GM18502 (cell line): ENCODE measurements around the gene PTPRN2.

ENCODE experiments used
- ATAC-seq: cut with Tn5 transposase; IDR thresholded peaks from one replicate; pipeline ENCODE4 v1.9.1; 2021; ENCODE audit warnings: mild to moderate bottlenecking; ENCODE audit not compliant: unreplicated experiment, poor library complexity

The PTPRN2 gene

DNA sequence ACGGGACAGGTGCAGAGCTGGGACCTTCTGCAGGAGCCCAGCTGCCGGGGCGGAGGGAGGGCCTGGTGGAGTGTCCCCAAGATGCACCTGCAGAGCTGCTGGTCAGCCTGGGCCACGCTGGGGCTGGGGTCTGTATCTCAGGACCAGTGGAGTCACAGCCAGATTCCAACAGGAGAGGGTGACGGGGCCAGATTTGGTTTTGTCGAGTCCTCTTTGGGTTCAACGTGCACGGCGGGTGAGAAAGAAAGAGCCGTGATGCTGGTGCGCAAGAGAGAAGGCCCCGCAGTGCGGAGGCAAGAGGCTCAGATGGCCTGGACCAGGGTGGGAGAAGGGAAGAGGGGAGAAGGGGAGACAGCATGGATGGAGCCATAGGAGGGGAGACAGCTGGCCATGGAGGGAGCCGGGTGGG is 462.9 kb downstream of the PTPRN2 start:
- ATAC-seq, result no peak

DNA sequence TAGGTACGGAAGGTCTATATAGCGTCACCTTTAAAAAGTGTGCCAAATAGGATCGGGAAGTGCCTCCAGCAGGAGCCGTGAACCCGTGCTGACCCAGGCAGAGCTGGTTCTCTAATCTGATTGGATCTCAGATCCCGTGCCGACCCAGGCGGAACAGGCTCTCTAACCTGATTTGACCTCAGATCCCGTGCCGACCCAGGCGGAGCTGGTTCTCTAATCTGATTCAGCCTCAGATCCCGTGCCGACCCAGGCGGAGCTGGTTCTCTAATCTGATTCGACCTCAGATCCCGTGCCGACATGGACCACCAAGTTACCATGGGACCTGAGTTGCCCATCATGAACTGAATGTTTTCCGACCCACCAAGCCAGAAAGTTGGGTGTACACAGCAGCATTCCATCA is 463.9 kb downstream of the PTPRN2 start:
- no peak for ATAC-seq

DNA sequence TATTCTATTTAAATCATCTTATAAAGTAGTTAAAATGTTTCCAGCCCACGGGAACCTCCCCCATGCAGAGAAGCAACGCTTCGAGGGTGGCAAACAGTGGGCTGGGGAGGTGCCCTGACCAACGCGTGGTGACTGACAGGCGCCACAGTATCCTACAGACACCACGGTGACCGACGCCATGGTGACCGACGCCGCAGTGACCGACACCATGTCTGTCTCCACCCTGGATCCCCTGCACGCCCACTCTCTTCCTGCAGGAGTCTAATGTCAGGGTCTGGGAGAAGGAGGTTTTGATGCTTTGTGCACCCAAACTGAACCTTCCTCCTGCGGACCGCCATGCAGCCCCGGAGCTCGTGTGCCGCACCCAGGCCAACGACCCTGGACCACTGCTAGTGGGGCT is 464.4 kb downstream of the PTPRN2 start:
- ATAC-seq, result no peak

DNA sequence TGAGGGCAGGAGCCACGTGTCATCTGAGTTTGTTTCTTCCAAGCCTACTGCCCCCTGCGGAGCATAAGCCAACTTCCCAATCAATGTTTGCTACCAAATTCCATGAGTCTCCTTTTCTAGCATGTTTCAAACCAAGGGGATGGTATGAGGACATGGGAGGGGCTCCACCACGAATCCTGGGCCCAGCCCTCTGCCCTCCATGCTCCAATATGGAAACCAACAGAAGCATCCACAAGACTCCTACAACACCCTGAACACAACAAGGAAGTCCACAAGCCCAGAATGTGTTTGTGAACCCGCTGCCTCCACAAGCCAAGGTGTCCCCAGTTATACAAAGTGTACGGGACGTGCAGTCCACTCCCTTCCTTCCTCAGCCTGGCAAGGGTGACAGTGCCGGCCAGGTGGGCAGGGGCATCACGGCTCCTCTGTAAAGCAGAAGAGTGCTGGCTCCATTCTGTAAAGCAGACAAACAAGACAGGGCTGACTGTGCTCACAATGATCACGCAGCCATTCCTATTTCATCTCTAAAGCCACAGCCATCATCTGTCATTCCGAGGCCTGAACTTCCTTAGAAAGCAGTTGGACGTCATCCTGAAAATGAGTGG is 466.1 kb downstream of the PTPRN2 start:
- no peak for ATAC-seq

DNA sequence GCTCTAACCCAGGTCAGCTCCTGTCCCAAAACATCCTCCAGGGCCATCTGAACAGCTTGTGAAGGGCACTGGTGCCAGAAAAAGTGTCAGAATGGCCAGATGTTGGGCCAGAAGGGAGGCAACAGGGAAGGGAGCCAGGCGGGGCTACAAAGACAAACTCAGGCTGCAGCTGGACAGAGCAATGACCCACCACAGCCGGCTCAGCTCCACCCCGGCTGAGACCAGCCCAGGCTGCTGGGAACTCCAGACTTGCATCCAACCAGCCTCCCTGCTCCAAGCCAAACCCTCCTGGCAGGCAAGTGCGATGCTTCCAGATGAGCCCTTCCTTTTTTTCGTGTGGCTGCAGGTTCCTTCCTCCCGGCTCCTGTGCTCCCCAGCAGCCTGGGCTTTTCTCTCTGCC is 466.9 kb downstream of the PTPRN2 start:
- ATAC-seq, result no peak

DNA sequence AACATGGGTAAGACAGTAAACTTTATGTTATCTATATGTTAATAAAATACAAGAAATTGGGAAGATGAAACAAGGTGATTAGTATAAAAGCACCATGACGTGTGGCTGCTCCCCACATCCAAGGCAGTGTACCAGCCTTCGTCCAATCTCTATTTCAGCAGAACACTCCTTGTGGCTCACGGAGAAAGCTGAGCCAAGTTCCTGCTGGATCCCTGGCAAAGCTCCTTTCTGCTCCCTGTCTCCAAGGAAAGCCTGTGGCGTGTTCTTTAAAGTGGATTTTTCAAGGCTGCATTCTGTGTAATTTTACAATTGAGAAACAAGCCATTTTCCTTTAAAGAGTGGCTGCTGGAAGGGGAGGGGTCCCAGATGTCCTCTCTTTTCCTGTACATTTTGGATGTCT is 467.3 kb downstream of the PTPRN2 start:
- ATAC-seq, result no peak

DNA sequence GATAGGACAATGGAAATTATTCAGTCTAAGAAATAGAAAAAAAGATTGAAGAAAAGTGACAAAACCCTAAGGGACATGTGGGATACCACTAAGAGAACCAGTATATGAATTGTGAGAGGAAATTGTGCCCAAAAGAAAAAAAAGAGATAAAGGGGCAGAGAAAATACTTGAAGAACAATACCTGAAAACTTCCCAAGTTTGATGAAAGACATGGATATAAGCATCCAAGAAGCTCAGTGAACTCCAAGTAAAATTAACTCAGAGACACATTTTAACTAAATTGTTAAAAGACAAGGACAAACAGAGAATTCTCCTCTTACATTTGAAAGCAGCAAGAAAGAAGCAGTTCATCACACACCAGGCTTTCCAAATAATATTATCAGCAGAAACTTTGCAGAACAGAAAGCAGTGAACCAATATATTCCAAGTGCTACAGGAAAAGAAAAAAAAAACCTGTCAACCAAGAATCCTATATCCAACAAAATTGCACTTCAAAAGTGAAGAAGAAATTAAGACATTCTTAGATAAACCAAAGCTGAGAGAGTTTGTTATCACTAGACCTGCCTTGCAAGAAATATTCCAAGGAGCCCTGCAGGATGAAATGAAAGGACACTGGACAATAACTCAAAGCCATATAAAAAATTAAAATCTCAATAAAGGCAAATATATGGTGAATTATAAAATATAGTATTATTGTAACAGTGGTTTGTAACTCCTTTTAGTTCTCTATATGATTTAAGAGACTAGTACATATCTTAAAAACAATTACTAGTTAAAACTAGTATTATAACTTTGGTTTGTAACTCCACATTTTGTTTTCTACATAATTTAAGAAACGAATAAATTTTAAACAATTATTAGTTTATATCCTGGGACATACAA is 470.0 kb downstream of the PTPRN2 start:
- no peak for ATAC-seq

DNA sequence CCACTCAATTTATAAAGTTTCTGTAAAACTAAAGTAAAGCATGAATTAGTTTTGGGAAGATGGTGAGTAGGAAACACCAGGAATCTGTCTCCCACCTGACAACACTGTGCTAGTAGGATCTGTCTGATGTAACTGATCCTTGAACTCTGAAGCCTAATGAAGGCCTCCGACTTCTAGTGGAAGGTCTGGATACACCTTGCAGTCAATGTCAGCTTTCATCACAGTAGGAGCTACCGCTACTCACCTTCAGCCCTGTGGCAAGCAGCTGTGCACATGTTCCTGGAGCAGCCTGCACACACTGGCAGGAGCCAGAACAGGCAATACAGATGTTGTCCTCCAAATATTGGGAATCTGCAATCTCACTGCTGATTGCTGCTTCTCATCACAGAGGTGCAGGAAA is 471.4 kb downstream of the PTPRN2 start:
- no peak for ATAC-seq

DNA sequence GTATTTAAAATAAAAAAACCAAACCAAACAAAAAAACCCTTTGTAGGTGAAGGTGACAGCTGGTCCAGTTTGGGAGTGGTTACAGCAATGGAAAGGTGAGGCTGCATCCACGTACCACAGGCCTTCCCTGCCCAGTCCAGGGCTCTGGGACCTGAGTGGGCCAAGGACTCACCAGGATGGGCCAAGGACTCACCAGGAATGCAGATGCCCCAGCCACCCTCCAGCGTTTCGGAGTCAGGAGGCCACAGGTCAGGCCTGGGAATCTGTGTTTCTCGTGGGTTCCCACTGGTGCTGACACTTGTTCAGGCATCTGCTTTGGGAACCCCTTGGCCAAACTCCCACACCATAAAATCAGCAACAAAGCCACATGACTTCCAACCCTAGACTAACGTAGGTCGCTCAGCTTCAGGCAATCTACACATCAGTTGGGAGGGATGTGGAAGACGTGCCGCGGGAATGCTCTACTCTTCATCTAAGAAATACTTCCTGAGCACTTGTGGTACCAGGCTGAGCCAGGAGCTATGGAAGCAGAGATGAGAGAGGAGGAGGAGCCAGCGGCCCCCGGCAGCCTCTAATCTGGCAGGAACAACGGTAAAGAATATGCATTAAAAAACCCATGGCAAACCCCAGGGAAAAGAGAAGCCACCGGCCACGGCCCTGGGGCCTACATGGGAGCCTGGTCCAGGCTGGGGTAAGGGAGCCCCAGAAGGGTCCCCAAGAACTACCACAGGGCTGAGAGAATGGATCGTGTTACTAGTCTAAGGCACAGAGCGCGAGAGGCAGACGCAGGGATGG is 473.4 kb downstream of the PTPRN2 start:
- no peak for ATAC-seq

DNA sequence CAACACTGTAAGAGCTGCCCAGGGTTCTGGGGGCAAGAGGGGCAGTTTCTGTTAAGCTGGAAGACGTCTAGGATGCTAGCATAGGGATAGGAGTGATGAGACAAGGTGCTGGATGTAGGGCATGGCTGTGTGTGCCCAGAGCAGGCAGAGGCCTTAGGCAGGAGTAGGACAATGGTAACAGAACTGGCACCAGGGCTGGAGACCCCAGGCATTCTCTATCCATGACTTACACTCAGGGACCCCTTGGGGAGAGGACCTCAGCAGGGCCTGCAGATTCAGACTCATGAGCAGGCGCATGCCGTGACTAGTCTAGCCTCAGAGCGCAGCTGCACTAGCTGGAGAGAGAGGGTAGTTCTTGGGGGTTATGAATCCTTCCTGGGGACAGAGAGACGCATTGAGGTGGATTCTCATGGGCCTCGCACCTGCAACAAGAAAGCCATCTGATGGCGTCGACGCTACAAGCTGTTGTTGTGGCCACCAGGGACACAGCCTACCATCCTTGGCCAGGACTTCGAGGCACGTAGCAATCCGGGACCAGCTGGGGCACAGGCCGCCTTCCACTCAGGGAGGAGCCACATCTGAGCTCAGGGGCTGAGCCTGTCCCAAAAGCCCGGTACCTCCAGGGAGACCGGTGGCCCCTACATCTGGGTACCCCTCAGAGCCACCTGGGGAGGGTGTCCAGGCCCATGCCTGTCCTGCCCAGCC is 474.1 kb downstream of the PTPRN2 start:
- ATAC-seq, result no peak

DNA sequence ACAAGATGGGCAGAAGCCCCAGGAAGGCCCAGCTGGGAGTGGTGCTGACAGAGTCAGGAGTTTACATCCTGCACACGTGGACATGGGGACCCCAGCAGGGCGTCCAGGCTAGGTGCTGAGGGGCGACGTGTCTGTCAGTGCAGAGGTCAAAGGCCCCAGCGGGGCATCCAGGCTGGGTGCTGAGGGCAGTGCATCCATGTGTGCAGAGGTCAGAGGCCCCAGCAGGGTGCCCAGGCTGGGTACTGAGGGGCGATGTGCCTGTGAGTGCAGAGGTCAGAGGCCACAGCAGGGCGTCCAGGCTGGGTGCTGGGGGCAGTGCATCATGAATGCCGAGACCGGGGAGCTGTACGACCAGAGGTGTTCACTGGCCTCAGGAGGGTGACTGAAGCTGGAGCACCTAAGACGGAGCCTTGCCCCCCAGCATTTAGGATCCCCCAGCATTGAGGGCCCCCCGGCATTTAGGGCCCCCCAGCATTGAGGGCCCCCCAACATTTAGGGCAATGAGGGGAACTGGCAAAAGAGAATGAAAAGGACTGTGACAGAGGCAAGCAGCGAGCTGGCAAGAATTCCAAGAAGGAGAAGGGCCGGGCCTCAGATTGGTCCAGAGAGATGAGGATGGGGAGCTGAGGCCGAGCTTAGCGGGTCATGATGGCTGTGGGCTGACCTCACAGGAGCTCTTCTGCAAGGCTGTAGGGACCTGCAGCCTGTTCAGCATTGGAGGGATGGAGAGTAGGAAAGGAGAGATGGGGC is 474.9 kb downstream of the PTPRN2 start:
- ATAC-seq, result no peak

DNA sequence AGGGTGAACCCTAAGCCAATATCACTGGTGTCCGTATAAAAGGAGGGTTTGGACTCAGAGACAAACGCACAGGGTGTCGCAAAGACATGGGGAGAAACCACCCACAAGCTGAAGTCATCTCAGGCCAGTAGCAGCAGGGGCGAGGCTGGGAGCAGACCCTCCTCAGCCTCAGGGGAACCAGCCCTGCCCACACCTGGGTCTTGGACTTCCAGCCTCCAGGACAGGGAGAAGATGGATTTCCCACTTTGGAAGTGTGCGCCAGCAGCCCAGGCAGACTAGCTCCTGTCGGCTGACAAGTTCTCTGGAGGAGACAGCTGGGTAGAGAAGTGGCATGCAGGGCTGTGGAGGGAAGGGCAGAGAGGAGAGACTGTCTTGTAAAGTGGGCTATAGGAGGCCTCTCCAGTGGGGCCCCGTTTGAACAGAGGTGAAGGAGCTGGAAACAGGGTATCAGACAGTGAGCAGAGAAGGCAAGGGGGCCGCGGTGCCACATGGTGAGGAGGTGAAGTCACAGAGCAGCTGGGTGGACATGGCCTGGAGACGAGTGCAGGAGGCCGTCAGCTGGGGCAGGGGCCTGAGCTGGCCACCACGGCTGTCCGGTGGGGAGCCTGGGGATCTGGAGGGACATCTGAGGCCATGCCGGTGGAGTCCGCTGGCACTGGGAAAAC is 475.6 kb downstream of the PTPRN2 start:
- ATAC-seq, result no peak

DNA sequence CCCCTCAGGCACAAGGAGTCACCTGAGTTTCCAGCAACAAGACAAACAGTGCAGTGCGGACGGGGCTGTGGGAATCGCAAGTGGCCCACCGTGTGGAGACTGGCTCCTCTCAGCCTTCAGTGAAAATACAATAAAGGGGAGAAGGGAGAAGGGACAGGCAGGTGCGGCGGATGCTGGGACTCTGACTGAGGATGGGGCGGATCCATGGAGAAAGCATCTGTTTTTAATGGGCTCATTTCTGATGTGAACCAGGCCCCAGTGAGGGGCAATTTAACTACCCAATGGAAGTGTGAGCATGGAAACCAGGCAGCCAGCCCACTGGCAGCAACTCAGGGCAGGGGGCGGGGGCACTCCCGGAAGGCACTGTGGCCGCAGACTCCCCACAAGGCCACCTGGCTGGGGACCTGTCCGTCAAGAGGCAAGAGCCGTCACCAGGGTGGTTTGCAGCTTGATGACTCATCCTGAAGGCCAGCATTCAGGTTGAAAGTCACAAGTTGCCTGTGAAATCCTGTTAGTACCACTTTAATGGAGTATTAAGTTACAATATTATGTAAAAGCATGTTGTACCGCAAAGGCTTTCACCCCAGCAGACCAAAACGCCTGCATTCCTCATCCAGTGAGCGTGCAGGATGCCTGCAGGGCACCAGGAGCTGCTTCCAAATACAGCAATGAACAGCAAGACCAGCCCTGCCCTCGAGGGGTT is 476.4 kb downstream of the PTPRN2 start:
- no peak for ATAC-seq

DNA sequence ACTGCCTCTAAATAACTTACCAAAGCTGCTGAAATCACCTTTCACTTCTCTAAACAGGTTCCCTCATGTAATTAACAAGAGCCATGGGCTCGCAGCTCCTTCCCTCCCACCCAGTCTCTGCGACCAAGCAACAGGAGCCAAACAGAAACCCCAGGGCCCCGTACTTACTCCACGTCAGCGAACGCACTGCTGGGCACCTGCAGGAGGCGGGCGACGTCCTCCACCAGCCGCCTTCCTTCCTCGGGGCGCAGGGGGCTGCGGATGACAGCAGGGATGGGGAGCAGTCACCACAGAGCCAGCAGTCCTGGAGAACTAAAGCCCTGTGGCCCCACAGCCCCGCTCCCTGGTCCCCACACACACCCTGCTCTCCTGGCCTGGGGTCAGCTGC is 477.0 kb downstream of the PTPRN2 start:
- no peak for ATAC-seq

DNA sequence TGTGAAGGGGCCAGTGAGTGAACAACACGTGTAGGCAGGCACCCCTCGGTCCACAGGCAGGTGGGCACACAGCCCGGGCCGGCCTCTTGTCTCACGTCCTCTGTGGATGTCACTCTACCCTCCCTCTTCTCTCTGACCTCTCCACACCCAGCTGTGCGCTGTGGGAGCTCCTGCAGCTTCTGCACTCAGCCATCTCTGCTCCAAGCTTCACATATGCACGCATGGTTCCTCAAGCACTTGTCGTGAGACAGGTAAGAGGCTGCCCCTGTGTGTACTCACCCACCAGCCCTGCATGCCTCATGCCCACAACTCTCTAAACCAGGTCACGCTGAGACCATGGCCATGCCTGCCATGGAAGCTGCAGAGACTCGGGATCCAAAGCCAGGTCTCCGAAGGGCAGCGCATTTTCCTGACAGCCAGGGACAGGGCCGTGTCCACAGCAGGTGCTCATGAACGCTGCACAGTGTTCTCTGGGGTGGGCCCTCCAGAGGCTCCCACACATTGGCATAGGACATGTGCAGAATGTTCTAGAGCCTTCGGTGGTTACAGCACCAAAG is 477.5 kb downstream of the PTPRN2 start:
- ATAC-seq, result no peak

DNA sequence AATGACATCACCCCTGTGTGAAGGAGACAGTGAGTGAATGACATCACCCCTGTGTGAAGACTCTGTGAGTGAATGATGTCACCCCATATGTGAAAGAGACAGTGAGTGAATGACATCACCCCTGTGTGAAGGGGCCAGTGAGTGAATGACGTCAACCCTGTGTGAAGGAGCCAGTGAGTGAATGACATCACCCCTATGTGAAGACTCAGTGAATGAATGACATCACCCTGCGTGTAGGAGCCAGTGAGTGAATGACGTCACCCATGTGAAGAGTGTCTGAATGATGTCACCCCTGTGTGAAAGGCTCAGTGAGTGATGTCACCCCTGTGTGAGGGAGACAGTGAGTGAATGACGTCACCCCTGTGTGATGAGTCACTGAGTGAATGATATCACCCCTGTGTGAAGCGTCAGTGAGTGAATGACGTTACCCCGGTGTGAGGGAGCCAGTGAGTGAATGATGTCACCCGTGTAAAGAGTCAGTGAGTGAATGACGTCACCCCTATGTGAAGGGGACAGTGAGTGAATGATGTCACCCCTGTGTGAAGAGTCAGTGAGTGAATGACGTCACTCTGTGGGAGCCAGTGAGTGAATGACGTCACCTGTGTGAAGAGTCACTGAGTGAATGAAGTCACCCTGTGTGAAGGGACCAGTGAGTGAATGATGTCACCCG is 478.1 kb downstream of the PTPRN2 start:
- ATAC-seq, result no peak

DNA sequence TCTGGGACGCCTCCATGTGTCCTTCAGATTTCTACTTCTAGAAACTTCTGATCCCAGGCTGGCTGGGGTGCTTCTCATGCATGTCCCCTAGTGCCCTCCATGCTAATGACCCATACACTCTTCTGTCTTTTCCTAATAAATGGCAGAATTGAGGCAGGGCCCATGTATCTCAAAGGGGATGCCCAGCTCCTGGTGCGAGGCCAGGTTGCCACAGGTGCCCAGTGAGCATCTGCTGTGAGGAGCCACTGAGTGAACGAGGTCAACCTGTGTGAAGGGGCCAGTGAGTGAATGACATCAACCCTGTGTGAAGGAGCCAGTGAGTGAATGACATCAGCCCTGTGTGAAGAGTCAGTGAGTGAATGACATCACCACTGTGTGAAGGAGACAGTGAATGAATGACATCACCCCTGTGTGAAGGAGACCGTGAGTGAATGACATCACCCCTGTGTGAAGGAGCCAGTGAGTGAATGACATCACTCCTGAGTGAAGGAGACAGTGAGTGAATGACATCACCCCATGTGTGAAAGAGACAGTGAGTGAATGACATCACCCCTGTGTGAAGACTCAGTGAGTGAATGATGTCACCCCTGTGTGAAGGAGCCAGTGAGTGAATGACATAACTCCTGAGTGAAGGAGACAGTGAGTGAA is 478.9 kb downstream of the PTPRN2 start:
- no peak for ATAC-seq
